ENCODE data around the gene CHST1.

Gene CHST1

DNA sequence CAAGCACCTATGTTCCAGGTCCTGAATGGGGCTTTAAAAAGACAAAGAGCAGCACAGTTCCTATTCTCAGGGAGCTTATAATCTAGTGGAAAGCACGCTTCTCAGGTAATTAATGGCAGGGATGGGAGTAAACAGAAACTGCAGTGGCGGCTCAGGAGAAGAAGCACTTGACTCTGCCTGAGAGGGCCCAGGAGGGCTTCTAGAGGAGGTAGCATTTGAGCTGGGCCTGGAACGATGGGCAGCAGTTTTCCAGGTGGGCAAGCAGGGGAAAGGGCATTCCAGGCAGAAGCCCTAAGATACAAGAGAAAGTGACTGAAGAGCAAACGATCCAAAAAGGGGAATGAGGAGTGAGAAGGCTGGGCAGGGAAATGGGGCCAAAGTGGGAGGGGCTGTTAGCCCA is 37.1 kb upstream of the CHST1 start:
- TF ChIP-seq, protein P1, sequence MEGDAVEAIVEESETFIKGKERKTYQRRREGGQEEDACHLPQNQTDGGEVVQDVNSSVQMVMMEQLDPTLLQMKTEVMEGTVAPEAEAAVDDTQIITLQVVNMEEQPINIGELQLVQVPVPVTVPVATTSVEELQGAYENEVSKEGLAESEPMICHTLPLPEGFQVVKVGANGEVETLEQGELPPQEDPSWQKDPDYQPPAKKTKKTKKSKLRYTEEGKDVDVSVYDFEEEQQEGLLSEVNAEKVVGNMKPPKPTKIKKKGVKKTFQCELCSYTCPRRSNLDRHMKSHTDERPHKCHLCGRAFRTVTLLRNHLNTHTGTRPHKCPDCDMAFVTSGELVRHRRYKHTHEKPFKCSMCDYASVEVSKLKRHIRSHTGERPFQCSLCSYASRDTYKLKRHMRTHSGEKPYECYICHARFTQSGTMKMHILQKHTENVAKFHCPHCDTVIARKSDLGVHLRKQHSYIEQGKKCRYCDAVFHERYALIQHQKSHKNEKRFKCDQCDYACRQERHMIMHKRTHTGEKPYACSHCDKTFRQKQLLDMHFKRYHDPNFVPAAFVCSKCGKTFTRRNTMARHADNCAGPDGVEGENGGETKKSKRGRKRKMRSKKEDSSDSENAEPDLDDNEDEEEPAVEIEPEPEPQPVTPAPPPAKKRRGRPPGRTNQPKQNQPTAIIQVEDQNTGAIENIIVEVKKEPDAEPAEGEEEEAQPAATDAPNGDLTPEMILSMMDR (IDR thresholded peaks at IDR 0.05; ENCODE audit: low read length) = no peak
- no peak for TF ChIP-seq EZH2 (IDR thresholded peaks at IDR 0.05; ENCODE audit: borderline replicate concordance, low read length)
- no peaks in the 10 kb centered on the region for H3K27me3 ChIP-seq (ENCODE audit: insufficient read depth, low read length)

DNA sequence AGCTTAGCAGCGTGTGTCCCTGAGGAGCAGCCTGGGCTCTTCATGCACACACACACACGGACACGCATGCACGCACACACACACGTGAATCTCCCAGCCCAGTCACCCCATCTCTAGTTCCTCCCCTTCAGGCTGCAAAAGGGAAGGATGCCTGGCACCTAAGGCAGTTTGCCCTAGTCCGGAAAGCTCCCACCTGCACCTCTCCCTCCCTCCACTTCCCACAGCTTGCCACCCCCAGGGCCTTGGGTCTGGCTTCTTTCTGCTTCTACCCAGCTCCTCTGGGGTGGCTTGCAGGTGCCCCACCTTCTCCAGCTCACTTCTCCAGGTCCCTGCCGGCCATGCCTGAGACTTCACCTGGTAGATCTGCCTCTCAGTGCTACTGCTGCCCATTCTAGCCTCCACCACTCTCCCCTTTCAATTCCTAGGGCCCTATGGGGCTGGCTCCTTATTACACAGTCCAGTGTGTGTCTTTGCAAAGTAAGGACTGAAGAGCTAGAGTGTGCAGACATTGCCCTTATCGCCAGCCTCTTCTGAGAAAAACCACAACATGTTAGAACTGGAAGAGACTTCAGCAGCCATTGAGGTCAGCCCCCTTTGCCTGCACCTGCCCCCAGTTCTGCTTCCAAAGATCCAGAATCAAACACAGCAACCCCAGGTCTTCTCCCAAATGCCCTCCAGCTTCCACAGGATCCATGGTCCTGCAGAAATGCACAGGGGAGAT is 33.5 kb upstream of the CHST1 start:
- Histone ChIP-seq H3K27ac (ENCODE audit: low read depth, low read length, poor library complexity, severe bottlenecking) (no peak overlapping the region), H3K9ac (ENCODE audit: low read length) (no peak overlapping the region), H3K4me2 (ENCODE audit: low read length) (no peak overlapping the region)

More for the DNA sequence above, 37.1 kb upstream of the CHST1 start:
- H2AFZ ChIP-seq (ENCODE audit: low read length) = no peak overlapping the region
- H3K9ac ChIP-seq (ENCODE audit: low read length) = no peak overlapping the region
- no peaks in the 10 kb centered on the region for H3K36me3 ChIP-seq (ENCODE audit: insufficient read depth, low read length)
- H3K4me2 ChIP-seq (ENCODE audit: low read length) = no peak overlapping the region
- H4K20me1 ChIP-seq (ENCODE audit: insufficient read depth, low read length) = no peaks in the 10 kb centered on the region
- H3F3A ChIP-seq (ENCODE audit: insufficient read depth, low read length) = no peaks in the 10 kb centered on the region
- no peaks in the 10 kb centered on the region for H3K4me1 ChIP-seq (ENCODE audit: insufficient read depth, low read length, severe bottlenecking)
- no peaks in the 10 kb centered on the region for H3K9me3 ChIP-seq (ENCODE audit: low read length)
- no peak overlapping the region for H3K4me3 ChIP-seq (ENCODE audit: low read depth, low read length, poor library complexity, severe bottlenecking)
- H3K27ac ChIP-seq (ENCODE audit: low read depth, low read length, poor library complexity, severe bottlenecking) = no peak overlapping the region
- no peaks in the 10 kb centered on the region for H3K9me2 ChIP-seq (ENCODE audit: low read depth, low read length)
- no peaks in the 10 kb centered on the region for H3K79me2 ChIP-seq (ENCODE audit: insufficient read depth, low read length)

DNA sequence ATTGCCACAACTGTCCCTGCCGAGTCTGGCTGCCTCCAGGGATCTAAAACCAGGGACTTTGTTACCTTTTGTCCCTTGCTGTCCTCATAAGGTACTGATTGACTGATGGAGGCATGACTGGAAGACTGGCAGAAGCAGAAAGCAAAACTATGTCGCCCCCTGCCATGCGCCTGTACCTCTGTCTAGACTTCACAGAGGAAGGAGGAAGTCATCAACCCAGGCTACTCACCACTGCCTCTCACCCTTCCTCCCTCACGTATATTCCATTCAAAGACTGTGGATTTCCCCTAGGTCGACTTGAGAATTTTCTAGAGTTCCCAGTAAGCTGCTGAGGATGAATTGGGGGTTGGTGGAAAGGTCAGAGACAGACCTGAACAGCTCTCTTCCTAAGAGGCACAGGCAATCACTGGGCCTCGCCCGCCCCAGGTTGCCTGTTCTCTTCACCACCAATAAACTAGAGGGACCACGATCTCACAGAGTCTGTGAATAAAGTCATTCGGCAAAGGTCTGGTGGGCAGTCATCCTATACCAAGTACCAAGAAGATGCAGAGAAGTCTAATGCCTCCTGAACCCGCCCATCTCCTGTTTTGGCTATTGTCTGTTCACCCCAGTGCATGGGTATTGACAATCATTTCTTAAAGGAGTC is 27.5 kb upstream of the CHST1 start:
- Histone ChIP-seq H3K9ac (ENCODE audit: low read length) (no peak overlapping the region), H3K27me3 (ENCODE audit: insufficient read depth, low read length) (no peaks in the 10 kb centered on the region), H3K9me3 (ENCODE audit: low read length) (no peaks in the 10 kb centered on the region), H3K4me3 (ENCODE audit: low read depth, low read length, poor library complexity, severe bottlenecking) (no peak overlapping the region), H4K20me1 (ENCODE audit: insufficient read depth, low read length) (no peaks in the 10 kb centered on the region), H3K4me1 (ENCODE audit: insufficient read depth, low read length, severe bottlenecking) (no peaks in the 10 kb centered on the region), H3K36me3 (ENCODE audit: insufficient read depth, low read length) (no peaks in the 10 kb centered on the region), H3K27ac (ENCODE audit: low read depth, low read length, poor library complexity, severe bottlenecking) (no peak overlapping the region), H3K4me2 (ENCODE audit: low read length) (no peak overlapping the region), H3K9me2 (ENCODE audit: low read depth, low read length) (no peaks in the 10 kb centered on the region), H3F3A (ENCODE audit: insufficient read depth, low read length) (no peaks in the 10 kb centered on the region), H3K79me2 (ENCODE audit: insufficient read depth, low read length) (no peaks in the 10 kb centered on the region), H2AFZ (ENCODE audit: low read length) (no peak overlapping the region)
- TF ChIP-seq, protein P1 (IDR thresholded peaks at IDR 0.05; ENCODE audit: low read length) = no peak
- no peak for TF ChIP-seq EZH2 (IDR thresholded peaks at IDR 0.05; ENCODE audit: borderline replicate concordance, low read length)

More for the DNA sequence above, 33.5 kb upstream of the CHST1 start:
- no peaks in the 10 kb centered on the region for H3K27me3 ChIP-seq (ENCODE audit: insufficient read depth, low read length)
- H3K79me2 ChIP-seq (ENCODE audit: insufficient read depth, low read length) = no peaks in the 10 kb centered on the region
- H4K20me1 ChIP-seq (ENCODE audit: insufficient read depth, low read length) = no peaks in the 10 kb centered on the region
- no peak overlapping the region for H2AFZ ChIP-seq (ENCODE audit: low read length)
- H3K9me3 ChIP-seq (ENCODE audit: low read length) = no peaks in the 10 kb centered on the region
- H3K4me3 ChIP-seq (ENCODE audit: low read depth, low read length, poor library complexity, severe bottlenecking) = no peak overlapping the region
- no peaks in the 10 kb centered on the region for H3F3A ChIP-seq (ENCODE audit: insufficient read depth, low read length)
- H3K4me1 ChIP-seq (ENCODE audit: insufficient read depth, low read length, severe bottlenecking) = no peaks in the 10 kb centered on the region
- TF ChIP-seq EZH2 (IDR thresholded peaks at IDR 0.05; ENCODE audit: borderline replicate concordance, low read length) = no peak
- TF ChIP-seq, protein P1 (IDR thresholded peaks at IDR 0.05; ENCODE audit: low read length) = no peak
- H3K36me3 ChIP-seq (ENCODE audit: insufficient read depth, low read length) = no peaks in the 10 kb centered on the region
- H3K9me2 ChIP-seq (ENCODE audit: low read depth, low read length) = no peaks in the 10 kb centered on the region

Data from OCI-LY1 (cell line).